ENCODE measurements around the gene MAPK10. TPM values are rescaled to one million over a fixed set of nuclear protein-coding genes. Genes with fewer than 3 reads are reported as not detected.

MAPK10 gene
- total RNA-seq, 1 experiment from 2014 or later, result 4.7 TPM

DNA sequence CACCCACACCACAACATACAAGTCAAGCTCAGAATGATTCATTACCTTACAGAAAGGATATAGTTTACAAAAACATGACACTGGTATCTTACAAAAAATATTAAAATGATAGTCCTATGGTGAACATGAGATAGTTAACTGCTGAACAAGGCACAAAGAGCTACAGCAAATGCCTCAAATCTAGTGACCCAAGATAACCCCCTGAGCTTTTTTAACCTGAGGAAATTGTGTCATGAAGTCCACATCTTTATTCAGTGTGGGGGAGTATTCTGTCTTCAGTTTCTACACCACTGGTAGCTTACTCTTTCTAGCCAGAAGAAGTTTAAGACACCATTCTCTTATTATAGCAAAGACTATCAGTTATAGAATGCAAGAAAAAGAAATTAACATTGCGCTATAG, 218.7 kb downstream of the MAPK10 start:
- Histone ChIP-seq H3K79me1 (ENCODE audit: insufficient read depth, low read depth, low read length, poor library complexity, severe bottlenecking) (no peaks in the 10 kb centered on the region), H2BK12ac (ENCODE audit: insufficient read length, low read depth, low read length) (no peak overlapping the region), H4K5ac (ENCODE audit: insufficient read length, low read depth, low read length) (no peak overlapping the region), H4K91ac (ENCODE audit: insufficient read length, low read depth, low read length) (no peak overlapping the region), H2BK120ac (ENCODE audit: low read depth, low read length, poor library complexity, severe bottlenecking) (no peak overlapping the region), H3K23me2 (ENCODE audit: insufficient read length, low read depth, low read length, poor library complexity, severe bottlenecking) (no peaks in the 10 kb centered on the region), H3K79me2 (ENCODE audit: insufficient read depth, low read length) (no peaks in the 10 kb centered on the region), H3K23ac (ENCODE audit: insufficient read length, low read depth, low read length) (no peak overlapping the region), H4K8ac (replicated peaks; ENCODE audit: insufficient read length, low read depth, low read length) (no peak overlapping the region), H3K14ac (ENCODE audit: insufficient read depth, low read length) (no peak overlapping the region), H2BK5ac (ENCODE audit: insufficient read length, low read length) (no peak overlapping the region), H2AFZ (ENCODE audit: low read length) (no peak overlapping the region), H3K18ac (ENCODE audit: insufficient read length, low read depth, low read length) (no peak overlapping the region), H3K4me1 (ENCODE audit: insufficient read depth, low read length) (0 out of 2 replicates have a peak, but pooled peaks cover 3% of the 10 kb centered on the region), H3K56ac (ENCODE audit: insufficient read length, low read depth, low read length) (no peak overlapping the region), H3K4ac (ENCODE audit: low read depth, low read length) (no peak overlapping the region), H4K20me1 (ENCODE audit: control insufficient read depth, insufficient read depth, insufficient read length) (no peaks in the 10 kb centered on the region), H3K27ac (ENCODE audit: insufficient read length, low read depth, low read length) (no peak overlapping the region), H2BK15ac (ENCODE audit: low read depth, low read length) (no peak overlapping the region), H2AK5ac (ENCODE audit: insufficient read length, low read length) (no peak overlapping the region), H3K9me3 (ENCODE audit: control insufficient read depth, low read depth, low read length) (no peaks in the 10 kb centered on the region), H3K27me3 (ENCODE audit: insufficient read depth, low read length) (no peaks in the 10 kb centered on the region), H3T11ph (ENCODE audit: low read length) (no peak overlapping the region), H2BK20ac (ENCODE audit: low read depth, low read length, poor library complexity, severe bottlenecking) (no peak overlapping the region), H3K9ac (ENCODE audit: extremely low read depth, insufficient read length, low read length) (no peak overlapping the region), H3K4me2 (ENCODE audit: insufficient read depth, insufficient read length, low read length) (no peak overlapping the region)
- Mint-ChIP-seq H3K4me3 (no peak overlapping the region), H3K4me1 (peaks cover 7% of the 10 kb centered on the region in 2 experiments; a peak in 3 of 4 replicates), H3K27me3 (ENCODE audit: low read depth) (no peaks in the 10 kb centered on the region), H3K9me3 (peaks cover 3 to 6% of the 10 kb centered on the region in 2 experiments; a peak in 4 of 5 replicates), H3K27ac (no peak overlapping the region), H3K36me3 (ENCODE audit: insufficient read depth in 1 of 3, low read depth in 3 of 3) (peaks cover 2 to 14% (median 5%) of the 10 kb centered on the region in 3 experiments; a peak in 4 of 7 replicates)
- TF ChIP-seq, protein P1, sequence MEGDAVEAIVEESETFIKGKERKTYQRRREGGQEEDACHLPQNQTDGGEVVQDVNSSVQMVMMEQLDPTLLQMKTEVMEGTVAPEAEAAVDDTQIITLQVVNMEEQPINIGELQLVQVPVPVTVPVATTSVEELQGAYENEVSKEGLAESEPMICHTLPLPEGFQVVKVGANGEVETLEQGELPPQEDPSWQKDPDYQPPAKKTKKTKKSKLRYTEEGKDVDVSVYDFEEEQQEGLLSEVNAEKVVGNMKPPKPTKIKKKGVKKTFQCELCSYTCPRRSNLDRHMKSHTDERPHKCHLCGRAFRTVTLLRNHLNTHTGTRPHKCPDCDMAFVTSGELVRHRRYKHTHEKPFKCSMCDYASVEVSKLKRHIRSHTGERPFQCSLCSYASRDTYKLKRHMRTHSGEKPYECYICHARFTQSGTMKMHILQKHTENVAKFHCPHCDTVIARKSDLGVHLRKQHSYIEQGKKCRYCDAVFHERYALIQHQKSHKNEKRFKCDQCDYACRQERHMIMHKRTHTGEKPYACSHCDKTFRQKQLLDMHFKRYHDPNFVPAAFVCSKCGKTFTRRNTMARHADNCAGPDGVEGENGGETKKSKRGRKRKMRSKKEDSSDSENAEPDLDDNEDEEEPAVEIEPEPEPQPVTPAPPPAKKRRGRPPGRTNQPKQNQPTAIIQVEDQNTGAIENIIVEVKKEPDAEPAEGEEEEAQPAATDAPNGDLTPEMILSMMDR (conservative IDR thresholded peaks at IDR 0.05), result no peak
- DNase-seq, result no peak
- WGBS (ENCODE audit: extremely low coverage, insufficient read length, low lambda C conversion rate), result no CpG with 5 or more reads among the region's 1 CpG
